Thyroid gland (tissue), 4 donors: Measurements from ENCODE around the gene RBP2.

Experiments used
- CTCF ChIP-seq, 6 experiments: fragments of 200-600 bp in 3 of 6; fragments of 450-650 bp in 3 of 6; sonication (generic) in 3 of 6; IDR thresholded peaks; one replicate each; pipeline ENCODE4 v1.5.1; 2016 to 2019; ENCODE audit warnings: antibody characterized with exemption in 6 of 6, mild to moderate bottlenecking in 2 of 6, inconsistent platforms in 1 of 6, moderate library complexity in 1 of 6
- POLR2A ChIP-seq, 2 donors: fragments of 450-650 bp; IDR thresholded peaks; one replicate each; pipeline ENCODE4 v1.6.1; 2017; ENCODE audit warnings: antibody characterized with exemption in 2 of 2, mild to moderate bottlenecking in 2 of 2, moderate library complexity in 1 of 2

- no peak for TF ChIP-seq CTCF (IDR thresholded peaks at IDR 0.05)
- no peak for TF ChIP-seq POLR2A (IDR thresholded peaks at IDR 0.05)
These were observed 34.7 kb downstream of the RBP2 start for GRCh38 chr3:139441656-139442055.
